ENCODE results near the gene PARVB.

The PARVB gene

GRCh38 chr22:44147008-44147645 lies 123.0 kb downstream of the PARVB start:
- DNase-seq (ENCODE audit: insufficient read length, low spot score): no peak
- no peak for FAIRE-seq
- no peak for TF ChIP-seq CTCF (IDR thresholded peaks at IDR 0.05; ENCODE audit: insufficient read depth, missing control alignments)

- no peak for FAIRE-seq
- DNase-seq (ENCODE audit: insufficient read length, low spot score): no peak
- TF ChIP-seq CTCF (IDR thresholded peaks at IDR 0.05; ENCODE audit: insufficient read depth, missing control alignments): no peak
Observed at GRCh38 chr22:44147821-44148574, 123.9 kb downstream of the PARVB start.

- no peak for FAIRE-seq
- TF ChIP-seq CTCF (IDR thresholded peaks at IDR 0.05; ENCODE audit: insufficient read depth, missing control alignments): no peak
- DNase-seq (ENCODE audit: insufficient read length, low spot score): no peak
Observed at GRCh38 chr22:44151676-44152075, 127.6 kb downstream of the PARVB start.

DNA sequence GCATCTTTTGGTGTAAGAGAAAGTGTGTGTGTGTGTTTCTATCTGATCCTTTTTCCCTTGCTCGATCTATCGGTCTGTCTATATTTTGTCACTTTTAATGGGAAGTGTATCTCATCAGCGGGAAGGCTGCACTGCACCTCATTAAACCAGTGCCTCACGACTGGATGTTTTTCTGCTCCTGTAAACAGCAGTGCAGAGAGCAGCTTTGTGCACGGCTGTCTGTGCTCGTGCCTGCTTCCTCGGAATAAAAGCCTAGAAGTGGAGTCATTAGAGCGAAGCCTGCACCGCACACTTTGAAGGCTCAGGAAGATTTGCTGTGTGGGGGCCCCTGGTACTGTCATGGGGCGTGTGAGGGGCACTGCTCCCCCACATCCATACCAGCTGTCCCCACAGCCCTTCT lies 129.6 kb downstream of the PARVB start:
- no peak for TF ChIP-seq CTCF (IDR thresholded peaks at IDR 0.05; ENCODE audit: insufficient read depth, missing control alignments)
- DNase-seq (ENCODE audit: insufficient read length, low spot score) (no peak), FAIRE-seq (no peak)

- no peak for FAIRE-seq
- no peak for TF ChIP-seq CTCF (IDR thresholded peaks at IDR 0.05; ENCODE audit: insufficient read depth, missing control alignments)
- no peak for DNase-seq (ENCODE audit: insufficient read length, low spot score)
Observed at GRCh38 chr22:44154436-44154942, 130.4 kb downstream of the PARVB start.

DNA sequence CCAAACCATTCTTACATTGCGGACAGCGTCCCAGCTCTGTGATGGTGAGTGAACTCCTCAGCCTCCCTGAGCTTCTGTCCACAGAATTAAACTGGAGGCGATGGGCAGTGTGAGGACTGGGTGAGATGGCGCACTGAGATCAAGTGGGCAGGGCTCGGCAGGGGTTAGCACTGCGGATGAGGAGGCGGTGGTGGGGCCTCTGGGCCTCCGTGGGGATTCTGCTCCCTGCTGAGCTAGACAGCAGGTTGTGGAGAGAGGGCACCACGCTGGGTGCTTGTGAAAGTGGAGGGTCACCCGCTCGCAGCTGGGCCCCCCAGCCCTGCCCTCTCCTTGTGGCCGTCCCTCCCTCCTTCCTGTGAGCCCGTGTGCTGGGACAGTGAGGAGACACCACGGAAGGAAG lies 131.0 kb downstream of the PARVB start:
- no peak for TF ChIP-seq CTCF (IDR thresholded peaks at IDR 0.05; ENCODE audit: insufficient read depth, missing control alignments)
- no peak for FAIRE-seq

More for the DNA sequence above, 131.0 kb downstream of the PARVB start:
- DNase-seq (ENCODE audit: insufficient read length, low spot score): no peak
